Fibroblast of skin of abdomen (primary cell): ENCODE measurements around the gene MUL1.
A peak's percentile ranks its signal among the peaks of the same experiment; 100 is the strongest.

Experiments
- DNase-seq: peaks from one replicate; pipeline ENCODE4 v3.0.0-alpha.2; 2013

Gene MUL1

GRCh38 chr1:20466273-20466672 is 41.7 kb downstream of the MUL1 start:
- no peak for DNase-seq

GRCh38 chr1:20465187-20465586 is 42.8 kb downstream of the MUL1 start:
- DNase-seq = no peak

- no peak for DNase-seq
These were observed 44.4 kb downstream of the MUL1 start for GRCh38 chr1:20463502-20463901.

- no peak for DNase-seq
These were observed 45.6 kb downstream of the MUL1 start for GRCh38 chr1:20462397-20462796.

GRCh38 chr1:20458717-20459116 is 49.2 kb downstream of the MUL1 start:
- DNase-seq = no peak

- DNase-seq = no peak
These were observed 53.9 kb downstream of the MUL1 start for GRCh38 chr1:20454004-20454403.

GRCh38 chr1:20449735-20450311 is 58.1 kb downstream of the MUL1 start:
- peak; percentile 88 for DNase-seq
